NCI-H187 (cell line): ENCODE data around the gene HACD1.

Experiments used
- DNase-seq, 2 experiments: peaks; one replicate each; lab custom pipeline; 2025; lab: John Stamatoyannopoulos, UW

The HACD1 gene

GRCh38 chr10:17578603-17579002 is 38.6 kb downstream of the HACD1 start:
- no peak for DNase-seq

DNA sequence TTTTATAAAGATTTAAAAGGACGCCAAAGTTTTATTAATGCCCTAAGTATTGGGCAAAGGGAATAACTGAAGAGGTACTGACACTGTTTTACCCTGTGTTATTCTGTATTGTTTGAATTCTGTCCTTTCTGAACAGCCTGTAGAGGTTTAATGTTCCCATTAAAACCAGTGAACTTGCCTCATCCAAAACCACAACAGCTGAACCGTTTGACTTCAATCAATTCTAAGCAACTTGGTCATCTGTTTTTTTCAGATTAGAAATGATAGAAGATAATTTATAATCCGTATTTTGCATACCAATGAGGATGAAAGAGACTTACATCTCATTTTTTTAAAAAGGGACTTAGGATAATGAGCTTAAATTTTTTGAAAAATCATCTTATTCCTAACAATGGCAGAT is 40.4 kb downstream of the HACD1 start:
- no peak for DNase-seq

GRCh38 chr10:17564911-17565310 is 52.3 kb downstream of the HACD1 start:
- no peak for DNase-seq

GRCh38 chr10:17563452-17563851 is 53.7 kb downstream of the HACD1 start:
- no peak for DNase-seq

DNA sequence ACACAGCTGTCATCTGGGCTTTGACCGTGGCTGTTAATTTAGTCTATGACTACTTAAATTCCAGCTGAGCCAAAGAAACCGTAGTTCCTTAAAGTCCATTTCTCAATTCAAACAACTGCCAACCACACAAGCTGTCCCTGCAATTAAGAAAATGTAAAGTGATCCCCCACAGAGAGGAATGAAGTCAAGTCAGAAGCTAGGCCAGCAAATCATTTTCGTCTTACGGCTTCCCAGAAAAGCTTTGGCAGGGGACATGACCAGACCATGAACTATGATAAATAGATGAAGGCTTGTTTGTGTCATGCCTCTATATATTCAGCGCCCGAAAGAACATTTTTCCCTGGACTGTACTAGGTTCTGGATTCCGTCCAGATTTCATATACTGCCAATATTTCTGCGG is 54.6 kb downstream of the HACD1 start:
- no peak for DNase-seq

DNA sequence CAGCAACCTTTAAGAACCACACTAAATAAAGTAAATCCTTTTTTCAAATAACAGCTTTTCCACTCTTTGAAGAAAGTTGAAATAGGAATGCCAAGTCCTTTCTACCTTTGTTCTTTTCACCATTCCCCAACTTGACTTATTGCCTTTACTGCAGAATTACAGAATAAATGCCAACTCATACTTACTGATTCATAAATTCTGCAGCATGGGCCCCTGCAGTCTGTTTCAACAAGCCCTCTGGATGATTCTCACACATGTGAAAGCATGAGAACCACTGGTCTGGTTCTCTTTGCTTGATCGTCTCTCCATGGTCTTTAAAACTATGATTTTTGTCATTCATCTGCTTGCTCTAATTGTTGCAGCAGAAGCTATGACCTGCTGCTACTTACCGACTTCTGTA is 56.1 kb downstream of the HACD1 start:
- DNase-seq, result no peak

GRCh38 chr10:17557459-17557858 is 59.7 kb downstream of the HACD1 start:
- no peak for DNase-seq

DNA sequence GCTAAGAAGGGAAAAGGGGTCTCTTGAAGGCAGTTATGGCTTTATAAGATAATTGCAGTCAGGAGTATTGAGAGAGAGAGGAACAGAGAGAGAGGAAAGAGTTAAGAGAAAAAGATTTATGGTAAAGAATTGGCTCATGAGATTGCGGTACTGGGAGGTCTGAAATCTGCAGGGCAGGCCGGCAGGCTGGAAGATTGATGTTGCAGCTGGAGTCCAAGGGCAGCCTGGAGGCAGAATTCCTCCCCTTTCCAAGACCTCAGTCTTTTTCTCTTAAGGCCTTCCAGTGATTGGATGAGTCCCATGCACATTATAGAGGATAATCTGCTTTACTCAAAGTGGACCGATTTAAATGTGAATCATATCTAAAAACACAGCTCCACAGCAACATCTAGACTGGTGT is 68.4 kb downstream of the HACD1 start:
- DNase-seq, result no peak

DNA sequence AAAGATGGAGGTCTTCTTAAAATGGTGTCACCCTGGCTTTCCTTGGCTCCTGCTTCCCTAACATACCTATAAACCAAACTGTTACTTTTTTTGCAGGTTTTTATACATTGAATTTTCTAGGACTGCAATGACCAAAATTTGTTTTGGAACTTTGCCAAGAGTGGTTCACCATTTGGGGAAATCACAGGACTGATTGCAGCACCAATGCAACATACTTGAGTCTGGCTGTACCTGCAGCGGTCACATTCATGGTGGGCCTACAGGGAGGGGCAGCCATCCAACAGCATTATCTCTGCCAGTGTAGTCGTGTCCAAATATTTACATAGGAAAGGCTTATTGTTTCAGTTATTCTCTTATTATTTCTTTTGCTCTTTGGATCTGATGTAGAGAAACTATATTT is 69.0 kb downstream of the HACD1 start:
- no peak for DNase-seq

DNA sequence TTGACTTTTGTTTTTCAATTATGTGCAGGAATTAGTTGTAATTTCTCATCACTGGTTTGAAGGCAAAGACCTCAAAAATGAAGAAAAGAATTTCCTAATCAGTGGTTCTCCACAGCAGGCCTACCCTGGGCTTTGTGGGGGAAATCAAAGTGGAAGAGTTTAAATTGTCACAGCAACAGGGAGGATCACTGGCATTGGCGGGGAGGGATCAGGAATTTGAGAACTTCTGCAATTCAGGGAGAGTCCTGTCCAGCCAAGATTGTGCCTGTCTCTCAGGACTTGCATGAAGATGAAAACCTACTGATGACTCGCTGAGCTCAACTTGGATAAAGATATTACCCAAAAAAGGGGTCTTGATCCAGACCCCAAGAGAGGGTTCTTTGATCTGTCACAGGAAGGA is 70.1 kb downstream of the HACD1 start:
- no peak for DNase-seq

DNA sequence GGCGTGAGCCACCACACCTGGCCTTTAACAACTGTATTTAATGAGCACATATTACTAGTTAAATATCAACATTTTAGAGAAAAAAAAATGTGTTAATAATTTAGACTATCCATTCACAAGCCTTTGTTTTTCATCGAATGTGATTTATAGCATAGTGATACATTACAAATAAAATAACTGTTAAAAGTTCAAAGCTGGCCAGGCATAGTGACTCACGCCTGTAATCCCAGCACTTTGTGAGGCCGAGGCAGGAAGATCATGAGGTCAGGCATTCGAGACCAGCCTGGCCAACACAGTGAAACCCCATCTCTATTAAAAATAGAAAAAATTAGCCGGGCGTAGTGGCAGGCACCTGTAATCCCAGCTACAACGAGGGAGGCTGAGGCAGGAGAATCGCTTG is 72.7 kb downstream of the HACD1 start:
- no peak for DNase-seq
